WI38 (cell line): Measurements from ENCODE around the gene CCDC70.
"Not testable (repeated sequence)": the region's sequence is repeated elsewhere in the genome, so short reads cannot be mapped to it uniquely, and the experiment has no call there.

Experiments
- H3K4me3 ChIP-seq: 2 replicates; pipeline ENCODE4 v1.5.1; 2011; ENCODE audit warnings: low read depth, mild to moderate bottlenecking, control low read depth, low read length
- CTCF ChIP-seq: IDR thresholded peaks from 2 replicates; pipeline ENCODE4 v1.5.1; 2012; ENCODE audit warnings: low read depth, mild to moderate bottlenecking, control low read depth, low read length

CCDC70 gene

GRCh38 chr13:51895906-51896888 lies 34.4 kb downstream of the CCDC70 start:
- TF ChIP-seq CTCF, result peak; percentile 48; the same call in 1 of the 2 replicates
- H3K4me3 ChIP-seq, result no peak overlapping the region

GRCh38 chr13:51900471-51900870 lies 38.7 kb downstream of the CCDC70 start:
- no peak overlapping the region for H3K4me3 ChIP-seq
- no peak for TF ChIP-seq CTCF

DNA sequence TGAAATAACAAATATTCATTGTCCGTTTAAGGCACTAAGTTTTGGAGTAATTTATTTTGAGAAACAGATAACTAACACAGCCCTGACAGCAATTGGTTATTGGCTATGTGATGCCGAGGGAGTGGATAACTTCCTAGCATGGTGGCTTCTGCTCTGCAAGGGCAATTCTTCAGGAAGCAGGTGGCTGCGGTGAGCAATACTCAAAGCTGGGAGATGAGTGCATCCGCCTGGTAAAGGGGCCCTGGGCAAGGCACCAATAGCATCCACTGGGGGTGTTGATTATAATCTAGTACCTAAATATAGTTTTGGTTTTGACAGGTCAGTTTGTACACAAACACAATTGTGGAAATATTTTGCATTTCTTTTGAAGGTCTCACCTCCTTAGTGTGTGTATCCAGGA lies 41.0 kb downstream of the CCDC70 start:
- no peak overlapping the region for H3K4me3 ChIP-seq

DNA sequence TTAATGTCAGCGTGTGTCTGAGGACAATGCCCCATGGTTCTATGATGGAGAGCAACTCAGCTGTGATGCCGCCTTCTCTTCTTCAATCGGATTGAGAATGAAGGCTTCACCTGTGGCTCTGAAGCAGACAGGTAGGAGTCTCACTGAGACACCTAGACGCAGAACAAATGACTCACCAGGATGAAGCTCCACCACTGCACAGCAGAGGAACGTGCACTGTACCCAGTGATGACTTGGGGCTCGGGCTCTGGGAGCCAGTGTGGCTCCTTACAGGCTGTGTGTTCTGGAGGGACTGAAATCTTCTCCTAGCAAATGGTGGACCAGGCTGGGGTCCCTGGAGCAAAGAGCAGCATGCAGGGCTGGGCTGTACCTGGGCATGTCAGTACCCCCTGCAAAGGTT lies 44.0 kb downstream of the CCDC70 start:
- H3K4me3 ChIP-seq, result no peak overlapping the region
- no peak for TF ChIP-seq CTCF

More for the DNA sequence above, 41.0 kb downstream of the CCDC70 start:
- no peak for TF ChIP-seq CTCF

DNA sequence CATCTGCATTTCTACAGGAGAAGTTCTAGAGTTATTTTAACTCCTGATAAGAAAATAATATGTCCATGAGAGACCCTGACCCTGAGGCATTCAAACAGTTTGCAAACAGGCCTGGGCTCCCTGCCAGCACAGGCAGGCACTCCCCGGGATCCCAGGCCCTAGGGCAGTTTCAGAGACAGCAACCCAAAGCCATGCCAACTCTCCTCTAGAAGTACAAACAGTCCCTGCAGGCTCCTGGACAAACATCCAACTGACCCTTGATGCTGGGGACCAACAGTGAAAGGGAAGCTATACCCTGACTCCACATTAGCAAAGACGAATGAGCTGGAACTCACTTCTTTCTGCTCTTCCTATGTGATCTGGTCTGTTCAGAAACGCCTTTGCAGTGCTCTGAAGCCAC lies 44.8 kb downstream of the CCDC70 start:
- no peak overlapping the region for H3K4me3 ChIP-seq
- no peak for TF ChIP-seq CTCF

- no peak for TF ChIP-seq CTCF
- H3K4me3 ChIP-seq, result no peak overlapping the region
These were observed 45.4 kb downstream of the CCDC70 start for GRCh38 chr13:51907040-51907732.

DNA sequence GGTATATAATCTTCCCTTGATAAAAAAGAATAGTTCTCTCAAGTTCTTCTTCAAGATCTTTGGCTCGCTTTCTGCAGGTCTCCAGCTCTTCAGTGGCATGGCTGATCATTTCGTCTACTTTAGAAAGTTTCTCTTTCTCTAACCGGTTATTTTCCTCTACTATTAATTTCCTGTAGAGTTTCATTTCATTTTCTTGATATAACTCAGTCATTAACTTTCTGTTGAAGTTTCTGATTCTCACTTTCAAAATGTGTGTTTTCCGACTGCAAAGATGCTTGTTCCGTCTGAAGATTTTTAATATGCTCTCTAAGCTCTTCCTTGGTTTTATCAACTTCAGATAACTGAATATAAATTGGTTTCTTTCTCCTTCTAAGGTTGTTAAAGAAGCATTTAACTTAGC lies 47.5 kb downstream of the CCDC70 start:
- H3K4me3 ChIP-seq, result not testable (repeated sequence)
